ENCODE measurements around the gene MUC5AC. TPM values are rescaled to one million over a fixed set of nuclear protein-coding genes. Genes with fewer than 3 reads are reported as not detected.

The MUC5AC gene
- total and polyA plus RNA-seq, 2 donors (not counting 1 experiment from before 2014, with no cell fraction given) = not detected

DNA sequence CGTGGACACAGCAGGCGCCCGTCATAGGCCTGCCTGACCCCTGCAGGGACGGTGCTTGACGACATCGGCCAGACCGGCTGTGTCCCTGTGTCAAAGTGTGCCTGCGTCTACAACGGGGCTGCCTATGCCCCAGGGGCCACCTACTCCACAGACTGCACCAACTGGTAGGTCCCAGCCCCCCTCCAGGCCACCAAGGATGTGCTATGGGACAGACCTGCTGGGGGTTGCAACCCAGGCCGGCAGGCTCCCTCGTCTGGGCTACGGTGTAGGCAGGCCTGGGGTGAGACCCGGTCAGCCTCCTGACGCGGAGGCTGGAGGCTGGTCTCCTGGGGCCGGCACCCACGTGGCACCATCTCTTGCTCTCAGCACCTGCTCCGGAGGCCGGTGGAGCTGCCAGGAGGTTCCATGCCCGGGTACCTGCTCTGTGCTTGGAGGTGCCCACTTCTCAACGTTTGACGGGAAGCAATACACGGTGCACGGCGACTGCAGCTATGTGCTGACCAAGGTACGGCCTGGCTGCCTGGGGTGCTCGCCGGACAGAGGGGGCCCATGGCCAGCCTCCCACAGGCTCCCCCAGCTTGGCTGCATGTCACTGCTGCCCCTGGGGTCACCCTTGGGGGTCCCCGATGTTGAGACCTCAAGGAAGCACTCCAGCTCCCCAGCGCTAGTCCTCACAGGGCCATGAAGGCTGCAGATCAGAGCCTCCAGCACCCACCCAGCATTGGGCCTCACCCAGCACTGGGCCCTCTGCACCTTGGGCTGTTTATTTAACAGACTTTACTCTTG, 7.7 kb downstream of the MUC5AC start:
- H3K4me1 ChIP-seq (ENCODE audit: control insufficient read depth, extremely low read depth, insufficient read depth, low read length) = no peaks in the 10 kb centered on the region
- H3K4me2 ChIP-seq (ENCODE audit: extremely low read depth, insufficient read depth, low read length) = no peak overlapping the region
- H3K9me3 ChIP-seq (ENCODE audit: control insufficient read depth, insufficient read depth, low read depth, low read length) = no peaks in the 10 kb centered on the region
- H2AFZ ChIP-seq (ENCODE audit: low read length) = no peak overlapping the region
- no peak overlapping the region for H3K9ac ChIP-seq (ENCODE audit: insufficient read depth, low read length)
- H4K20me1 ChIP-seq (ENCODE audit: control insufficient read depth, extremely low read depth, insufficient read depth, low read length) = no peaks in the 10 kb centered on the region
- H3K36me3 ChIP-seq (ENCODE audit: control insufficient read depth, insufficient read depth, low read length) = no peaks in the 10 kb centered on the region
- TF ChIP-seq EZH2 (IDR thresholded peaks at IDR 0.05; ENCODE audit: low read length, missing control alignments) = no peak
- TF ChIP-seq, protein P1, sequence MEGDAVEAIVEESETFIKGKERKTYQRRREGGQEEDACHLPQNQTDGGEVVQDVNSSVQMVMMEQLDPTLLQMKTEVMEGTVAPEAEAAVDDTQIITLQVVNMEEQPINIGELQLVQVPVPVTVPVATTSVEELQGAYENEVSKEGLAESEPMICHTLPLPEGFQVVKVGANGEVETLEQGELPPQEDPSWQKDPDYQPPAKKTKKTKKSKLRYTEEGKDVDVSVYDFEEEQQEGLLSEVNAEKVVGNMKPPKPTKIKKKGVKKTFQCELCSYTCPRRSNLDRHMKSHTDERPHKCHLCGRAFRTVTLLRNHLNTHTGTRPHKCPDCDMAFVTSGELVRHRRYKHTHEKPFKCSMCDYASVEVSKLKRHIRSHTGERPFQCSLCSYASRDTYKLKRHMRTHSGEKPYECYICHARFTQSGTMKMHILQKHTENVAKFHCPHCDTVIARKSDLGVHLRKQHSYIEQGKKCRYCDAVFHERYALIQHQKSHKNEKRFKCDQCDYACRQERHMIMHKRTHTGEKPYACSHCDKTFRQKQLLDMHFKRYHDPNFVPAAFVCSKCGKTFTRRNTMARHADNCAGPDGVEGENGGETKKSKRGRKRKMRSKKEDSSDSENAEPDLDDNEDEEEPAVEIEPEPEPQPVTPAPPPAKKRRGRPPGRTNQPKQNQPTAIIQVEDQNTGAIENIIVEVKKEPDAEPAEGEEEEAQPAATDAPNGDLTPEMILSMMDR (conservative IDR thresholded peaks at IDR 0.05 in 1 of 2, IDR thresholded peaks at IDR 0.05 in 1 of 2; ENCODE audit: low read depth in 1 of 2, low read length in 2 of 2) = no peak
- no peaks in the 10 kb centered on the region for H3K79me2 ChIP-seq (ENCODE audit: control insufficient read depth, insufficient read depth, low read length)
- no peak for DNase-seq (ENCODE audit: low read depth in 2 of 2)
- no peaks in the 10 kb centered on the region for H3K27me3 ChIP-seq (ENCODE audit: control insufficient read depth, insufficient read depth, low read length)
- H3K4me3 ChIP-seq (replicated peaks in 1 of 4; ENCODE audit: control extremely low read depth in 1 of 4, insufficient read depth in 1 of 4, low read depth in 3 of 4, low read length in 4 of 4) = no peak overlapping the region
- H3K27ac ChIP-seq (ENCODE audit: insufficient read depth, low read length) = no peak overlapping the region

- H2AFZ ChIP-seq (ENCODE audit: low read length) = no peak overlapping the region
- H3K27ac ChIP-seq (ENCODE audit: insufficient read depth, low read length) = no peak overlapping the region
- H3K4me2 ChIP-seq (ENCODE audit: extremely low read depth, insufficient read depth, low read length) = no peak overlapping the region
- DNase-seq (ENCODE audit: low read depth in 2 of 2) = no peak
- no peak overlapping the region for H3K4me3 ChIP-seq (replicated peaks in 1 of 4; ENCODE audit: control extremely low read depth in 1 of 4, insufficient read depth in 1 of 4, low read depth in 3 of 4, low read length in 4 of 4)
- H3K4me1 ChIP-seq (ENCODE audit: control insufficient read depth, extremely low read depth, insufficient read depth, low read length) = no peaks in the 10 kb centered on the region
- H3K79me2 ChIP-seq (ENCODE audit: control insufficient read depth, insufficient read depth, low read length) = no peaks in the 10 kb centered on the region
- no peaks in the 10 kb centered on the region for H3K27me3 ChIP-seq (ENCODE audit: control insufficient read depth, insufficient read depth, low read length)
- TF ChIP-seq EZH2 (IDR thresholded peaks at IDR 0.05; ENCODE audit: low read length, missing control alignments) = no peak
- TF ChIP-seq, protein P1 (conservative IDR thresholded peaks at IDR 0.05 in 1 of 2, IDR thresholded peaks at IDR 0.05 in 1 of 2; ENCODE audit: low read depth in 1 of 2, low read length in 2 of 2) = no peak
- no peaks in the 10 kb centered on the region for H4K20me1 ChIP-seq (ENCODE audit: control insufficient read depth, extremely low read depth, insufficient read depth, low read length)
- no peaks in the 10 kb centered on the region for H3K36me3 ChIP-seq (ENCODE audit: control insufficient read depth, insufficient read depth, low read length)
- H3K9ac ChIP-seq (ENCODE audit: insufficient read depth, low read length) = no peak overlapping the region
- H3K9me3 ChIP-seq (ENCODE audit: control insufficient read depth, insufficient read depth, low read depth, low read length) = no peaks in the 10 kb centered on the region
Measured at GRCh38 chr11:1167256-1167655, 9.5 kb downstream of the MUC5AC start.

GRCh38 chr11:1167751-1168231, 10.0 kb downstream of the MUC5AC start:
- no peak overlapping the region for H3K27ac ChIP-seq (ENCODE audit: insufficient read depth, low read length)
- no peaks in the 10 kb centered on the region for H3K36me3 ChIP-seq (ENCODE audit: control insufficient read depth, insufficient read depth, low read length)
- no peaks in the 10 kb centered on the region for H3K27me3 ChIP-seq (ENCODE audit: control insufficient read depth, insufficient read depth, low read length)
- no peak overlapping the region for H3K4me2 ChIP-seq (ENCODE audit: extremely low read depth, insufficient read depth, low read length)
- TF ChIP-seq EZH2 (IDR thresholded peaks at IDR 0.05; ENCODE audit: low read length, missing control alignments) = no peak
- TF ChIP-seq, protein P1 (conservative IDR thresholded peaks at IDR 0.05 in 1 of 2, IDR thresholded peaks at IDR 0.05 in 1 of 2; ENCODE audit: low read depth in 1 of 2, low read length in 2 of 2) = no peak
- H3K9ac ChIP-seq (ENCODE audit: insufficient read depth, low read length) = no peak overlapping the region
- no peak for DNase-seq (ENCODE audit: low read depth in 2 of 2)
- H3K4me3 ChIP-seq (replicated peaks in 1 of 4; ENCODE audit: control extremely low read depth in 1 of 4, insufficient read depth in 1 of 4, low read depth in 3 of 4, low read length in 4 of 4) = no peak overlapping the region
- H3K9me3 ChIP-seq (ENCODE audit: control insufficient read depth, insufficient read depth, low read depth, low read length) = no peaks in the 10 kb centered on the region
- H3K79me2 ChIP-seq (ENCODE audit: control insufficient read depth, insufficient read depth, low read length) = no peaks in the 10 kb centered on the region
- no peaks in the 10 kb centered on the region for H4K20me1 ChIP-seq (ENCODE audit: control insufficient read depth, extremely low read depth, insufficient read depth, low read length)
- no peaks in the 10 kb centered on the region for H3K4me1 ChIP-seq (ENCODE audit: control insufficient read depth, extremely low read depth, insufficient read depth, low read length)
- no peak overlapping the region for H2AFZ ChIP-seq (ENCODE audit: low read length)
